DOHH2 (cell line): ENCODE data around the gene TRABD.

Source experiments
- CTCF ChIP-seq: fragments of 200-600 bp; sonication (generic); IDR thresholded peaks from one replicate; pipeline ENCODE4 v1.5.1; 2014; ENCODE audit warnings: antibody characterized with exemption, mild to moderate bottlenecking, low read depth, low read length; ENCODE audit not compliant: poor library complexity, severe bottlenecking
- EZH2phosphoT487 ChIP-seq: fragments of 200-600 bp; sonication (generic); IDR thresholded peaks from 2 replicates; pipeline ENCODE4 v1.6.1; 2017; ENCODE audit warnings: borderline replicate concordance, mild to moderate bottlenecking, antibody characterized with exemption, low read length, moderate library complexity, mixed read lengths

GRCh38 chr22:50199829-50200460 lies 14.2 kb downstream of the TRABD start:
- TF ChIP-seq CTCF (no peak), EZH2phosphoT487 (no peak)
